MCF 10A (cell line): Measurements from ENCODE around the gene FAM187B. TPM values are rescaled to one million over a fixed set of nuclear protein-coding genes. Genes with fewer than 3 reads are reported as not detected.
"Not testable (repeated sequence)": the region's sequence is repeated elsewhere in the genome, so short reads cannot be mapped to it uniquely, and the experiment has no call there.

Experiments used
- BruUV-seq: library from RNA; stranded (reverse); fragments of 400-500 nt; replicated peaks from 2 replicates; lab custom pipeline; 2021; lab: Mats Ljungman, UMichigan
- CTCF ChIA-PET: fragments of 300-600 bp; sonication (Branson Sonifier 250); formaldehyde crosslinking; extraction: SDS; loops from one replicate; lab custom pipeline; 2021; ENCODE audit warnings: antibody characterized with exemption, inconsistent platforms; lab: Yijun Ruan, JAX
- POLR2A ChIA-PET: fragments of 300-600, 350-650 bp; sonication (Branson Sonifier 250); formaldehyde crosslinking; extraction: SDS; loops from one replicate; lab custom pipeline; 2020; ENCODE audit warnings: antibody characterized with exemption, inconsistent platforms; lab: Yijun Ruan, JAX
- DNase-seq: peaks from one replicate; pipeline ENCODE4 v3.0.0-alpha.2; 2018; ENCODE audit not compliant: unreplicated experiment
- H3K27ac Mint-ChIP-seq: one replicate; pipeline ENCODE4 v1.8.0; 2022; ENCODE audit warnings: mild to moderate bottlenecking, low read depth, mixed read lengths; ENCODE audit not compliant: unreplicated experiment
- H3K27me3 Mint-ChIP-seq: one replicate; pipeline ENCODE4 v1.8.0; 2022; ENCODE audit warnings: mixed read lengths; ENCODE audit not compliant: insufficient read depth, unreplicated experiment
- H3K36me3 Mint-ChIP-seq: one replicate; pipeline ENCODE4 v1.8.0; 2022; ENCODE audit warnings: mild to moderate bottlenecking, moderate library complexity, mixed read lengths; ENCODE audit not compliant: insufficient read depth, unreplicated experiment
- H3K4me1 Mint-ChIP-seq: one replicate; pipeline ENCODE4 v1.8.0; 2022; ENCODE audit warnings: mixed read lengths; ENCODE audit not compliant: insufficient read depth, unreplicated experiment
- H3K4me3 Mint-ChIP-seq: one replicate; pipeline ENCODE4 v1.8.0; 2022; ENCODE audit warnings: mild to moderate bottlenecking, moderate library complexity, mixed read lengths; ENCODE audit not compliant: unreplicated experiment
- H3K9me3 Mint-ChIP-seq: one replicate; pipeline ENCODE4 v1.8.0; 2022; ENCODE audit warnings: mixed read lengths; ENCODE audit not compliant: unreplicated experiment
- CTCF ChIP-seq: fragments of 200-600 bp; IDR thresholded peaks from one replicate; pipeline ENCODE4 v1.8.0; 2022; ENCODE audit warnings: antibody characterized with exemption, mild to moderate bottlenecking; ENCODE audit not compliant: unreplicated experiment
- intact Hi-C: fragments of 100-400 bp; cut with micrococcal nuclease; formaldehyde crosslinking; loops from 2 replicates; pipeline ENCODE4 v1.14.1; 2022
- total RNA-seq: library from RNA; stranded (reverse); gene quantifications from 2 replicates; pipeline ENCODE4 v1.2.3, GENCODE V29; 2022

Gene FAM187B
- total RNA-seq, 1 experiment from 2014 or later, result not detected

- no TSS peak for BruUV-seq
- POLR2A ChIA-PET, result interaction anchor here (1.4 kb wide), 1 partner anchor 11 kb away, joined by 4 read pairs; no protein-coding TSS in a partner anchor
Observed at GRCh38 chr19:35202722-35203688, 25.5 kb downstream of the FAM187B start.

GRCh38 chr19:35199481-35199880 lies 29.1 kb downstream of the FAM187B start:
- ChIA-PET POLR2A (interaction anchor here (0.6 to 0.7 kb wide), 2 partner anchors 72 to 75 kb away, joined by 3 read pairs; no protein-coding TSS in a partner anchor), CTCF (interaction anchor here (0.8 to 2.1 kb wide), 4 partner anchors 28 to 64 kb away, joined by 3 to 7 read pairs (median 3); no protein-coding TSS in a partner anchor)
- H3K9me3 Mint-ChIP-seq, result no peaks in the 10 kb centered on the region
- intact Hi-C loops, result no loop called here
- no peak overlapping the region for H3K27ac Mint-ChIP-seq
- no peak overlapping the region for H3K4me3 Mint-ChIP-seq
- DNase-seq, result no peak
- H3K36me3 Mint-ChIP-seq, result no peaks in the 10 kb centered on the region
- no peak for TF ChIP-seq CTCF
- H3K4me1 Mint-ChIP-seq, result no peaks in the 10 kb centered on the region
- no TSS peak for BruUV-seq
- H3K27me3 Mint-ChIP-seq, result peaks cover 22% of the 10 kb centered on the region

More at GRCh38 chr19:35202722-35203688, 25.5 kb downstream of the FAM187B start:
- no peaks in the 10 kb centered on the region for H3K9me3 Mint-ChIP-seq
- intact Hi-C loops, result no loop called here
- H3K36me3 Mint-ChIP-seq, result no peaks in the 10 kb centered on the region
- CTCF ChIA-PET, result interaction anchor here (0.6 to 0.7 kb wide), 2 partner anchors 11 to 159 kb away, joined by 3 read pairs; no protein-coding TSS in a partner anchor
- no peak for TF ChIP-seq CTCF
- no peak overlapping the region for H3K4me3 Mint-ChIP-seq
- DNase-seq, result no peak
- peaks cover 22% of the 10 kb centered on the region for H3K27me3 Mint-ChIP-seq
- no peaks in the 10 kb centered on the region for H3K4me1 Mint-ChIP-seq
- H3K27ac Mint-ChIP-seq, result no peak overlapping the region

GRCh38 chr19:35196861-35197260 lies 31.7 kb downstream of the FAM187B start:
- H3K27ac Mint-ChIP-seq, H3K36me3 Mint-ChIP-seq, H3K9me3 Mint-ChIP-seq, CTCF ChIA-PET, H3K4me1 Mint-ChIP-seq, BruUV-seq, POLR2A ChIA-PET, intact Hi-C loops, H3K4me3 Mint-ChIP-seq: not testable (repeated sequence)
- DNase-seq, result peak; percentile 54
- peaks cover 22% of the 10 kb centered on the region for H3K27me3 Mint-ChIP-seq

- CTCF ChIA-PET, result no interaction called here
- no peak overlapping the region for H3K27ac Mint-ChIP-seq
- TF ChIP-seq CTCF, result no peak
- intact Hi-C loops, result no loop called here
- DNase-seq, result no peak
- H3K4me3 Mint-ChIP-seq, result no peak overlapping the region
- BruUV-seq, result no TSS peak
- H3K27me3 Mint-ChIP-seq, result peaks cover 29% of the 10 kb centered on the region
- POLR2A ChIA-PET, result no interaction called here
- no peaks in the 10 kb centered on the region for H3K36me3 Mint-ChIP-seq
- H3K9me3 Mint-ChIP-seq, result peaks cover 9% of the 10 kb centered on the region
- no peaks in the 10 kb centered on the region for H3K4me1 Mint-ChIP-seq
Observed at GRCh38 chr19:35195830-35196229, 32.7 kb downstream of the FAM187B start.
